ENCODE results near the gene PLN. TPM values are rescaled to one million over a fixed set of nuclear protein-coding genes. Genes with fewer than 3 reads are reported as not detected.

The PLN gene
- total RNA-seq, 1 experiment from 2014 or later = not detected

DNA sequence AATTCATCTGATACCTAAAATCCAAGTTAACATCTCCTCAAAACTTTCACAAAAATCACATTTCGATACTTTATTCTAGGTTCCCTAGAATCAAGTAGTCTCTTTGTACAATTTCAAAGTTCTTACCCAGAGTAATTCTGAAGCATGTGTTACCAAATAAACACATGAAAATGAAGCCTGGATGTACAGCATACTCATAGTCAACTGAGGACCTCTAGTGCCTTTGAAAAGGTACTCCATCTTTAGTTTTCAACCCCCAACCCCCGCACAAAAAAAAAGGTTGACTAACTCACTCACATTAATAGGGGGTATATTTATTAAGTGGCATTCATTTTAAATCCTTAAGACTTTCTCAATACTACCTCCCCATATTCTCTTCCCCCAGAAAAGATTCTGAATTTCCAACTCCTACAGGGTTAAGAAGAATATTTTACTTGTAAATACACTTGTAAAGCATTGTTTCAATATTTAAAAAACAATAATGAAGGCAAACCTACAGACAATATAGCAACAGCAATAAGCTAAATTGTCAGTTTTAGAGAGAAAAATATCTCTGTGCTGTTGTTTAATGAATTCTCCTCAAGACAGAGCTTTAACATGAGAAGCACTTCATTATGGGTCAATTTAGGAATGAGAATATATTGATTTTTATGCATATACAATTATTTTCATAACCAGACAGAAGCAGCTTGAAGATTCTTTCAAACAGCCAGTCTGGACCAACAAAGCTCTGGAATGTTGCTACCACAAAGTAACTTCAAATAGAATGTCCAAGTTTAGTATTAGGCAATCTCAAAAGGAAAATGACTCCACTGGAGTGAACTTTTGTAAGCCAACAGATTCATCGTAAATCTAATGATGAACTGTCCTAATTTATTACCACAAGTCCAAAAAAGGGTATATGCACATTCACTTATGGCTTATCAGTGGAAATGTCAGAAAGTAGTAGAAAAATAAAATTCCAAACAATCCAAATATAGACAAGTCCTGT, 3.3 kb downstream of the PLN start:
- CTCF ChIA-PET = no interaction called here
- BruUV-seq (replicated peaks) = no TSS peak
- H3K27me3 ChIP-seq (ENCODE audit: insufficient read depth, low read depth) = no peaks in the 10 kb centered on the region
- H4K20me1 ChIP-seq (ENCODE audit: insufficient read depth) = 0 out of 2 replicates have a peak, but pooled peaks cover 2% of the 10 kb centered on the region
- no peaks in the 10 kb centered on the region for H3K4me1 ChIP-seq (replicated peaks; ENCODE audit: insufficient read depth)
- no peak overlapping the region for H3K27ac ChIP-seq
- no peaks in the 10 kb centered on the region for H3K79me2 ChIP-seq (ENCODE audit: low read depth)
- H3K9me2 ChIP-seq (ENCODE audit: insufficient read depth) = no peaks in the 10 kb centered on the region; the same call in 1 of the 2 replicates
- H3K9me3 ChIP-seq (ENCODE audit: insufficient read depth, low read depth) = no peaks in the 10 kb centered on the region
- H3K36me3 ChIP-seq (ENCODE audit: low read depth) = no peaks in the 10 kb centered on the region
- no peak overlapping the region for H2AFZ ChIP-seq
- H3F3A ChIP-seq (ENCODE audit: insufficient read depth, low read depth) = no peaks in the 10 kb centered on the region; the same call in 1 of the 2 replicates
- TF ChIP-seq EZH2 (IDR thresholded peaks at IDR 0.05; ENCODE audit: low read depth) = no peak
- TF ChIP-seq, protein P1, sequence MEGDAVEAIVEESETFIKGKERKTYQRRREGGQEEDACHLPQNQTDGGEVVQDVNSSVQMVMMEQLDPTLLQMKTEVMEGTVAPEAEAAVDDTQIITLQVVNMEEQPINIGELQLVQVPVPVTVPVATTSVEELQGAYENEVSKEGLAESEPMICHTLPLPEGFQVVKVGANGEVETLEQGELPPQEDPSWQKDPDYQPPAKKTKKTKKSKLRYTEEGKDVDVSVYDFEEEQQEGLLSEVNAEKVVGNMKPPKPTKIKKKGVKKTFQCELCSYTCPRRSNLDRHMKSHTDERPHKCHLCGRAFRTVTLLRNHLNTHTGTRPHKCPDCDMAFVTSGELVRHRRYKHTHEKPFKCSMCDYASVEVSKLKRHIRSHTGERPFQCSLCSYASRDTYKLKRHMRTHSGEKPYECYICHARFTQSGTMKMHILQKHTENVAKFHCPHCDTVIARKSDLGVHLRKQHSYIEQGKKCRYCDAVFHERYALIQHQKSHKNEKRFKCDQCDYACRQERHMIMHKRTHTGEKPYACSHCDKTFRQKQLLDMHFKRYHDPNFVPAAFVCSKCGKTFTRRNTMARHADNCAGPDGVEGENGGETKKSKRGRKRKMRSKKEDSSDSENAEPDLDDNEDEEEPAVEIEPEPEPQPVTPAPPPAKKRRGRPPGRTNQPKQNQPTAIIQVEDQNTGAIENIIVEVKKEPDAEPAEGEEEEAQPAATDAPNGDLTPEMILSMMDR (conservative IDR thresholded peaks at IDR 0.05) = peak; percentile 88
- POLR2A ChIA-PET (ENCODE audit: unreplicated experiment) = no interaction called here
- peak; percentile 10 to 51 for DNase-seq
- H3K4me2 ChIP-seq = no peak overlapping the region
- intact Hi-C loops (cut with micrococcal nuclease; ENCODE audit: unreplicated experiment) = loop anchor here (2.0 to 10.0 kb wide), 4 partner anchors 269 to 1207 kb away; no protein-coding TSS in a partner anchor
- no peak overlapping the region for H3K4me3 ChIP-seq

DNA sequence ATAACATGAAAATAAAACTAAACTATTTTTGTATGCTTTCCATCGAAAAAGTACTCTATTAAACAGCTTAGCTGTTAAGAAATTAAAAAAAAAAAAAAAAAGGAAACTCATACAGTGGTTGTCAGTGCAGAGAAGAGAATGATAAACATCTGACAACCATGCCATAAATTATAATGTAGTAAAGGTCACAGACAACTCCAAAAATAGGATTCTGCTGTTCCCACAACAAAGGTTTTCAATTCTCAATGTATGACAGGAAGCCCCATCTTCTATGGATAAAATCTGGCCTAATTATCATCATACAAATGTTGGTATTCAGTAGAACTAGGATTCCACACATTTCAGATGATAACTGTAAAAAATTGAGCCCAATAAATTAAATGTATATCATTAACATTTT, 5.0 kb downstream of the PLN start:
- H3K9me2 ChIP-seq (ENCODE audit: insufficient read depth) = no peaks in the 10 kb centered on the region; the same call in 1 of the 2 replicates
- no peak overlapping the region for H3K4me3 ChIP-seq
- H4K20me1 ChIP-seq (ENCODE audit: insufficient read depth) = 0 out of 2 replicates have a peak, but pooled peaks cover 2% of the 10 kb centered on the region
- intact Hi-C loops (cut with micrococcal nuclease; ENCODE audit: unreplicated experiment) = loop anchor here (5.0 to 10.0 kb wide), 3 partner anchors 271 to 1208 kb away; no protein-coding TSS in a partner anchor
- no peak overlapping the region for H3K27ac ChIP-seq
- no peaks in the 10 kb centered on the region for H3K36me3 ChIP-seq (ENCODE audit: low read depth)
- no peaks in the 10 kb centered on the region for H3K79me2 ChIP-seq (ENCODE audit: low read depth)
- no peak overlapping the region for H2AFZ ChIP-seq
- H3K27me3 ChIP-seq (ENCODE audit: insufficient read depth, low read depth) = no peaks in the 10 kb centered on the region
- ChIA-PET CTCF (no interaction called here), POLR2A (ENCODE audit: unreplicated experiment) (no interaction called here)
- no TSS peak for BruUV-seq (replicated peaks)
- H3K4me2 ChIP-seq = no peak overlapping the region
- DNase-seq = no peak
- TF ChIP-seq EZH2 (IDR thresholded peaks at IDR 0.05; ENCODE audit: low read depth) = no peak
- TF ChIP-seq, protein P1 (conservative IDR thresholded peaks at IDR 0.05) = no peak
- H3K9me3 ChIP-seq (ENCODE audit: insufficient read depth, low read depth) = no peaks in the 10 kb centered on the region
- no peaks in the 10 kb centered on the region for H3K4me1 ChIP-seq (replicated peaks; ENCODE audit: insufficient read depth)
- H3F3A ChIP-seq (ENCODE audit: insufficient read depth, low read depth) = no peaks in the 10 kb centered on the region; the same call in 1 of the 2 replicates

DNA sequence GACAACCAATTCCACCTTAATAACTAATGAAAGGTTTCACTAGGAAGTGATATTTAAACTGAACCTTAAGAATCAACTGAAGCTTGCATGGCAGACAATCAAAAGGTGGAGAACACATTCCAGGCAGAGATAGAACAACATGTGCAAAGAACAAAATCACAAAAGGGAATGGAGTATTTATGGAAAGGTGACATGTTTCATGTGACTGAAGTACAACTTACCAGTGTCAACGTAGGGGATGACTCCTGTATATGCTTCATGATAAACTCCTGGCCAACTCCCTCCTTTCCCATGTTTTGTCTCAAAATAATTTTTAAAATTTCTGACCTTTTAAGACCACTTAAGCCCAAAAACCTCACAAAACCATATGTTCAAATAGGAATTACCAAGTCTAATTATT, 6.6 kb downstream of the PLN start:
- DNase-seq = no peak
- Histone ChIP-seq H3F3A (ENCODE audit: insufficient read depth, low read depth) (no peaks in the 10 kb centered on the region; the same call in 1 of the 2 replicates), H4K20me1 (ENCODE audit: insufficient read depth) (no peaks in the 10 kb centered on the region), H3K36me3 (ENCODE audit: low read depth) (no peaks in the 10 kb centered on the region), H2AFZ (no peak overlapping the region), H3K79me2 (ENCODE audit: low read depth) (no peaks in the 10 kb centered on the region), H3K4me2 (no peak overlapping the region), H3K9me2 (ENCODE audit: insufficient read depth) (no peaks in the 10 kb centered on the region), H3K9me3 (ENCODE audit: insufficient read depth, low read depth) (no peaks in the 10 kb centered on the region), H3K27me3 (ENCODE audit: insufficient read depth, low read depth) (no peaks in the 10 kb centered on the region), H3K27ac (no peak overlapping the region), H3K4me3 (no peak overlapping the region), H3K4me1 (replicated peaks; ENCODE audit: insufficient read depth) (no peaks in the 10 kb centered on the region)
- BruUV-seq (replicated peaks) = no TSS peak
- TF ChIP-seq EZH2 (IDR thresholded peaks at IDR 0.05; ENCODE audit: low read depth) = no peak
- TF ChIP-seq, protein P1 (conservative IDR thresholded peaks at IDR 0.05) = no peak
- intact Hi-C loops (cut with micrococcal nuclease; ENCODE audit: unreplicated experiment) = loop anchor here (5.0 to 10.0 kb wide), 3 partner anchors 272 to 1210 kb away; no protein-coding TSS in a partner anchor
- ChIA-PET CTCF (interaction anchor here (0.7 kb wide), 1 partner anchor 500 kb away, joined by 8 read pairs; no protein-coding TSS in a partner anchor), POLR2A (ENCODE audit: unreplicated experiment) (no interaction called here)

Data from PC-9 (cell line).